Activated CD8-positive, alpha-beta memory T cell treated with anti-CD3 and anti-CD28 coated beads for 48 hours (primary cell): Measurements from ENCODE around the gene ZNF385C.

Experiments
- DNase-seq, 3 experiments: peaks; one replicate each; pipeline ENCODE4 v3.0.0-alpha.2; 2020; ENCODE audit warnings: low read depth in 2 of 3, low spot score in 2 of 3

Gene ZNF385C

GRCh38 chr17:41996855-41997164 is 101.5 kb downstream of the ZNF385C start:
- DNase-seq = no peak

DNA sequence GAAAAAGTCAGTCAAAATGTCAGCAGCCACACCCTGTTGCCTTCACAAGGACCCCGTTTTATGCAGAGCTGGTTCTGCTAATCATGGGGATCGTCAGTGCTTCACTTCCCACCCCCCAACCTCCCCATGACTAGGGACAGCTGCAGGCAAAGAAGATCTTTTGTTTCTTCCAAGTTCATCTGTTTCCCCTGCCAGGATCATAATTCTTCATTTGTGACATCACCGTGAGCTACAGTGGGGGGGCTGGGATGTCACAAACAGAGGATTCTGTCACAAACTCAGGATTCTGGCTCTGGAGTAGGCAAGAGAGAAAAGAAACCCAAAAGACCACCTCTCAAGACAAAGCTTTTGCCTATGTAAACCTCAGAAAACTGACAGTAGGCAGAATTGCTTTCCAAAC is 105.7 kb downstream of the ZNF385C start:
- no peak for DNase-seq

GRCh38 chr17:41989702-41990419 is 108.4 kb downstream of the ZNF385C start:
- DNase-seq = no peak

- no peak for DNase-seq
Observed at GRCh38 chr17:41988418-41988817, 109.9 kb downstream of the ZNF385C start.

DNA sequence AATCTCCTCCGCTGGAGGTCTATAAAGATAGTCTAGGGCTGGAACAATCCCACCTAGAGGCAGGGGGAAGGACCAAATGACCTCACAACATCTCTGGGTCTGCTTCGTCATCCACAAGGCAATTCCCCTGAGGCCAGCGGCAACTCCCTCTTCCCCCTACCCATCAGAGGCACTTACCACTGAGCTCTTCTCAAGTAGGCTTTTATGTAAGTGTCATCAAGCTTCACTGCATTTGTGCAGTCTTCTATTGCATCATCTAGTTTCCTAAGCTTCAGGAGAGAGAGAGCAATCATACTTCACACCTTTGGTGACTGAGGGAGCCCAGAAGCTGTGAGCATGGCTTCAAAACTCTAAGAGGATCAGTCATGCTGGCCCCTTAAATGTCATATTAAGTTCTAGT is 110.6 kb downstream of the ZNF385C start:
- DNase-seq = no peak

DNA sequence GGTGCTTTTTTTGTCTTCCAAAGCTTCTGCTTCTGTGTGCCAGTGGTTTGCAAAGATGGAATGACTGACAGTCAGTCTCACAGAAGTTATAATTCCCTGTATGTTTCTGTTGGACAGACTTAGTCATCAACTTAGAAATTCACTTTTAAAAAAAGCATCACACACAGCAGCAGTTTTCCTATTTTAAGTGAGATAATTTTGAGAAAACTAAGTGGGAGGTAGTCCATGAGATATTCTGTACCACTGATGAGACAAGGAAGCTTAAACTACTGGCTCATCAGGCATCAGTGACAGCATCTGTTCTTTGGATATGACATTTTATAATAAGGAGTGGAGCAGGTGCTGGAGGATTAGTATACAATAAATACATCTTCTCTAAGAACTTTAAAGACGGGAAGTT is 111.6 kb downstream of the ZNF385C start:
- DNase-seq = no peak

DNA sequence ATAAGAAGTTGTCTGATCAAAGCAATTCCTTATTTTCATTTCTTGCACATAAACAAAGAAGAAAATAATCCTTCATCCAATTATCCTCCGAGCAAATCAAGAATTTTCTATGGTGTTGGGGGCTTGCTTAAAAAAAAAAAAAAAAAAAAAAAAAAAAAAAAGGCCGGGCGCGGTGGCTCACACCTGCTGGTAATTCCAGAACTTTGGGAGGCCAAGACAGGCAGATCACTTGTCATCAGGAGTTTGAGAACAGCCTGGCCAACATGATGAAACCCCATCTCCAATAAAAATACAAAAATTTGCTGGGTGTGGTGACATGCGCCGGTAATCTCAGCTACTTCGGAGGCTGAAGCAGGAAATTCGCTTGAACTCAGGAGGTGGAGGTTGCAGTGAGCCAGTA is 112.4 kb downstream of the ZNF385C start:
- no peak for DNase-seq

DNA sequence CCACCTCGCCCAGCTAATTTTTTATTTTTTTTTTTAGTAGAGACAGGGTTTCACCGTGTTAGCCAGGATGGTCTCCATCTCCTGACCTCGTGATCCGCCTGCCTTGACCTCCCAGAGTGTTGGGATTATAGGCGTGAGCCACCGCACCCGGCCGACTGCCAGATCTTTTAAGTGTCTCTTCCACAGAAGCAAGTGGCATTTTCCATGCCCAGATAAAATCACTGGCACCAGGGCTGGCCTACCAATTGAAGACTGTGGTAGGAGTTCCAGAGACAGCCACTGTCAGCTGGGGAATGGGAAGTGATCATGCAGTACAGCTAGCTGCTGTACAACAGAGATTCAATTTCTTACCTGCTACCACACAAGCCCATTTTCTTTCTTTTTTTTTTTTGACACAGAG is 113.8 kb downstream of the ZNF385C start:
- DNase-seq = no peak

DNA sequence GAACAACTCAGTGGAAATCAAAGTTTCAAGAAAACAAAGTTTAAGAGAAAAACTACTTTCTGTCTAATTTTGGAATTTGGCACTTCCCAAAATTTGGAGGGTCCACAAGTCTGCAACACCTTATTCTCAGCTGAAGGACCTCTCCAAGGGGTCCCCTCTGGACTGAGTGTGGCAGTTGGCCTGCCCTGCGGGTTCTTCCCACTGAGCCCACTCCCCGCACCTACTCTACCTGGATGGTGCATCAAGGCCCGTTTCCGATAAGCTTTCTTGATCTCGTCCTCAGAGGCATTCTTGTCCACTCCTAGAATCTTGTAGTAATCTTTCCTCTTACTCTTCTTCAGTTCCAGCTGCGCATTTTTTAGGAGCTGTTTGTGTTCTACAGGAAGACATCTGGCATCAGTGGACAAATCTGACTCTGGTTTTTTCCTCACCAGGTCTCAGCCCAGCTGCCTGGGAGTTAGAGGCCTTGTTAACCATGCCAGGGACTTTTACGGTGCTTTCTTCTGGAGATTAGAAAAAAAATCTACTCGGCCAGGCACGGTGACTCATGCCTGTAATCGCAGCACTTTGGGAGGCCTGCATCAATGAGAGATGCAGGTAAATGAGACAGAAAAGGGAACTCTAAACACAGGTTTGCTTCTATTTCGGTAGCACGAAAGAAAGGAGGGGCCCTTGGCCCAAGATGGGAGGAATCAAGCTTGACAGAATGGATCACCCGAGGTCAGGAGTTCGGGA is 116.1 kb downstream of the ZNF385C start:
- DNase-seq = no peak

DNA sequence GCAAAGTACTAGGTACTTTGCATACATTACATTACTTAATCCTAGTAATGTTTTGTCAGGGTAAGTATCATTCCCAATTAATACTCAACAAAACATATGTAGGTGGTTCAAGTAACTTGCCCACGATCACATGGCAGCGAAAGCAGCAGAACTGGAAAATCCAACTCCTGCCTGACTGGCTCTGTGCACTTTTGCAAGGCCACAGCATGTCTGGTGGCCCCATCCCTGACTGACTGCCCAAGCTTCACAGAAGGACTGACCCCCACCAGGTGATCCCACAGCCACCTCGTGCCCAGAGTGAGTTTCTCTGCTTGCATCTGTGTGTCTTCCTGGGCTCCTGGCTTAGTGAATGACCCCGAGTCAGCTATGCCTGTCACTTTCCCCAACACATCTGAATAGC is 120.3 kb downstream of the ZNF385C start:
- DNase-seq = no peak

DNA sequence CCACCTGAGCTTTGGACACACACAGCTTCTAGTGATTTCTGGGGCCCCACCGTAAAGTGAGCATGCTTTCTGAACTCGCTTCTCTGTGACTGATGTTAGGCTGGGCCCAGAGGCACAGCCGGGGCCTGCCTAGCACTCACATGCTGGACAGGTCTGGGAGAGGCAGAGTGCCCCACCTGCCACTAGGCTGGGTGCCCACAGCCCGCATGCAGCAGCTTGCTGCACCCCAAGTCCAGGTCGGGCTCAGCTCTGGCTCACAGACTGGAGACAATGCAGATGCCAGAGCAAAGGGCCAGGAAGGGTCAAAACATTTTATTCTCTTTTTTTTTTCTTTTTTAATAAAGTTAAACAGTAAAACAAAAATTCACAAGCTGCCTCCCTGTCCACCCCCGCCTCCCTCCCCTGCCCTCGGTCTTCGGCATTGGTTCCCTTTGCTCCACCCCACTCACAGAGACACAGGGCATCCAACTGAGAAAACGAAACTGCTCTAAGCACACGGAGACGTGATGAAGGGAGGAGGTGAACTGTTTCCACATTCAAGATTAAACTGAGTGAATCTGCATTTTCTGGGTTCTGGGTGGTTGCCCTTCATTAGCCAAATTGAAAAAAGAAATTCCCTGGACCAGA is 122.0 kb downstream of the ZNF385C start:
- no peak for DNase-seq
